ENCODE results near the gene ATP11A. TPM values are rescaled to one million over a fixed set of nuclear protein-coding genes. Genes with fewer than 3 reads are reported as not detected.

Gene ATP11A
- total and polyA plus RNA-seq, 2 experiments from 2014 or later, result 12.3 to 52.6 TPM

DNA sequence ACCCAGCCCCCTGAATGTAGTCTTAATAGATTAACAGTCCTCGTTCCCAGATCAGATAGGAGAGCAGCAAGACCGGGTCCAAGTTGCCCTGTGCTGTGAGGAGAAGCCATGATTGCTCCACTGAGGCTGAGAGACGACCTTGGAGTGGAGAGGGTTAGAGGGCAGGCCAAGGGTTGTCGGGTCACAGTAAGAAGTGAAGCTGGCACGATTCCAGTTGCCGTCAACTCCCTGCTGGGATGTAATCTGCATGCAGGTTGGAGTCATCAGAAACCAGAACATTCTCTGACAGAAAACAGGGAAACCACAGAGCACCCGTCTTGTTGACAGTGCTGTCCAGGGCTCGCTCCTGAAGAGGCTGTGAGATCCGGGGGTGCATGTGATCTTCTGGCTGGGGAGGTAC is 19.0 kb upstream of the ATP11A start (continued):
- TF ChIP-seq, protein P1, sequence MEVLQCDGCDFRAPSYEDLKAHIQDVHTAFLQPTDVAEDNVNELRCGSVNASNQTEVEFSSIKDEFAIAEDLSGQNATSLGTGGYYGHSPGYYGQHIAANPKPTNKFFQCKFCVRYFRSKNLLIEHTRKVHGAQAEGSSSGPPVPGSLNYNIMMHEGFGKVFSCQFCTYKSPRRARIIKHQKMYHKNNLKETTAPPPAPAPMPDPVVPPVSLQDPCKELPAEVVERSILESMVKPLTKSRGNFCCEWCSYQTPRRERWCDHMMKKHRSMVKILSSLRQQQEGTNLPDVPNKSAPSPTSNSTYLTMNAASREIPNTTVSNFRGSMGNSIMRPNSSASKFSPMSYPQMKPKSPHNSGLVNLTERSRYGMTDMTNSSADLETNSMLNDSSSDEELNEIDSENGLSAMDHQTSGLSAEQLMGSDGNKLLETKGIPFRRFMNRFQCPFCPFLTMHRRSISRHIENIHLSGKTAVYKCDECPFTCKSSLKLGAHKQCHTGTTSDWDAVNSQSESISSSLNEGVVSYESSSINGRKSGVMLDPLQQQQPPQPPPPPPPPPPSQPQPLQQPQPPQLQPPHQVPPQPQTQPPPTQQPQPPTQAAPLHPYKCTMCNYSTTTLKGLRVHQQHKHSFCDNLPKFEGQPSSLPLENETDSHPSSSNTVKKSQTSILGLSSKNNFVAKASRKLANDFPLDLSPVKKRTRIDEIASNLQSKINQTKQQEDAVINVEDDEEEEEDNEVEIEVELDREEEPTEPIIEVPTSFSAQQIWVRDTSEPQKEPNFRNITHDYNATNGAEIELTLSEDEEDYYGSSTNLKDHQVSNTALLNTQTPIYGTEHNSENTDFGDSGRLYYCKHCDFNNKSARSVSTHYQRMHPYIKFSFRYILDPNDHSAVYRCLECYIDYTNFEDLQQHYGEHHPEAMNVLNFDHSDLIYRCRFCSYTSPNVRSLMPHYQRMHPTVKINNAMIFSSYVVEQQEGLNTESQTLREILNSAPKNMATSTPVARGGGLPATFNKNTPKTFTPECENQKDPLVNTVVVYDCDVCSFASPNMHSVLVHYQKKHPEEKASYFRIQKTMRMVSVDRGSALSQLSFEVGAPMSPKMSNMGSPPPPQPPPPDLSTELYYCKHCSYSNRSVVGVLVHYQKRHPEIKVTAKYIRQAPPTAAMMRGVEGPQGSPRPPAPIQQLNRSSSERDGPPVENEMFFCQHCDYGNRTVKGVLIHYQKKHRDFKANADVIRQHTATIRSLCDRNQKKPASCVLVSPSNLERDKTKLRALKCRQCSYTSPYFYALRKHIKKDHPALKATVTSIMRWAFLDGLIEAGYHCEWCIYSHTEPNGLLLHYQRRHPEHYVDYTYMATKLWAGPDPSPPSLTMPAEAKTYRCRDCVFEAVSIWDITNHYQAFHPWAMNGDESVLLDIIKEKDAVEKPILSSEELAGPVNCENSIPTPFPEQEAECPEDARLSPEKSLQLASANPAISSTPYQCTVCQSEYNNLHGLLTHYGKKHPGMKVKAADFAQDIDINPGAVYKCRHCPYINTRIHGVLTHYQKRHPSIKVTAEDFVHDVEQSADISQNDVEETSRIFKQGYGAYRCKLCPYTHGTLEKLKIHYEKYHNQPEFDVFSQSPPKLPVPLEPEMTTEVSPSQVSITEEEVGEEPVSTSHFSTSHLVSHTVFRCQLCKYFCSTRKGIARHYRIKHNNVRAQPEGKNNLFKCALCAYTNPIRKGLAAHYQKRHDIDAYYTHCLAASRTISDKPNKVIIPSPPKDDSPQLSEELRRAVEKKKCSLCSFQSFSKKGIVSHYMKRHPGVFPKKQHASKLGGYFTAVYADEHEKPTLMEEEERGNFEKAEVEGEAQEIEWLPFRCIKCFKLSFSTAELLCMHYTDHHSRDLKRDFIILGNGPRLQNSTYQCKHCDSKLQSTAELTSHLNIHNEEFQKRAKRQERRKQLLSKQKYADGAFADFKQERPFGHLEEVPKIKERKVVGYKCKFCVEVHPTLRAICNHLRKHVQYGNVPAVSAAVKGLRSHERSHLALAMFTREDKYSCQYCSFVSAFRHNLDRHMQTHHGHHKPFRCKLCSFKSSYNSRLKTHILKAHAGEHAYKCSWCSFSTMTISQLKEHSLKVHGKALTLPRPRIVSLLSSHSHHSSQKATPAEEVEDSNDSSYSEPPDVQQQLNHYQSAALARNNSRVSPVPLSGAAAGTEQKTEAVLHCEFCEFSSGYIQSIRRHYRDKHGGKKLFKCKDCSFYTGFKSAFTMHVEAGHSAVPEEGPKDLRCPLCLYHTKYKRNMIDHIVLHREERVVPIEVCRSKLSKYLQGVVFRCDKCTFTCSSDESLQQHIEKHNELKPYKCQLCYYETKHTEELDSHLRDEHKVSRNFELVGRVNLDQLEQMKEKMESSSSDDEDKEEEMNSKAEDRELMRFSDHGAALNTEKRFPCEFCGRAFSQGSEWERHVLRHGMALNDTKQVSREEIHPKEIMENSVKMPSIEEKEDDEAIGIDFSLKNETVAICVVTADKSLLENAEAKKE (CRISPR knock-in tag; IDR thresholded peaks at IDR 0.05), result no peak

DNA sequence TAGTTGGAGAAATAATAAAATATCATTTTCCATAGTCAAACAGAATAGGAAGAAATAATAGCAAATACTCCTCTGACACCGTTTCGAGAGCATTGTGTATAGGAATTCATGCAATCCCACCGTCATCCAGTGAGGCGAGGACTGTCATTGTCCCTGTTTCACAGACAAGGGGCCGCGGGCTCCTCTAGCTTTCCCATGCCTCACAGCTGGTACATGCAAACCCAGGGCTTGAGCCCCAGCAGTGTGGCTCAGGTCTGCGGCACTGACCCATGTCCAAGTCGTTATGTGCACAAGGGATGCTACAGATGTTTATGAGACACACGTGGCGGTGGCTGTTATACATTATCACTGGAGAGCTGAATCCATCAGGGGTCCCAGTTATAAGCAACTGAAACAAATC is 18.5 kb upstream of the ATP11A start:
- H3K79me2 ChIP-seq (replicated peaks; ENCODE audit: insufficient read depth), result no peaks in the 10 kb centered on the region
- no peak overlapping the region for H3K4me3 ChIP-seq
- H3K27me3 ChIP-seq (ENCODE audit: insufficient read depth), result no peaks in the 10 kb centered on the region
- no peak for DNase-seq (ENCODE audit: low spot score)
- Mint-ChIP-seq H3K27me3 (ENCODE audit: insufficient read depth, low read depth, poor library complexity) (peaks cover 9% of the 10 kb centered on the region), H3K27ac (no peak overlapping the region), H3K4me1 (peaks cover 25% of the 10 kb centered on the region), H3K36me3 (ENCODE audit: low read depth) (no peaks in the 10 kb centered on the region), H3K9me3 (no peaks in the 10 kb centered on the region), H3K4me3 (no peak overlapping the region)
- H4K20me1 ChIP-seq (replicated peaks; ENCODE audit: insufficient read depth), result no peaks in the 10 kb centered on the region
- no peaks in the 10 kb centered on the region for H3K9me2 ChIP-seq (ENCODE audit: insufficient read depth)
- no peaks in the 10 kb centered on the region for H3F3A ChIP-seq (replicated peaks; ENCODE audit: low read depth)
- no peak for ATAC-seq
- H3K4me1 ChIP-seq (ENCODE audit: insufficient read depth), result peaks cover 11% of the 10 kb centered on the region
- no peak overlapping the region for H3K27ac ChIP-seq (ENCODE audit: low read depth)
- no peaks in the 10 kb centered on the region for H3K36me3 ChIP-seq (ENCODE audit: insufficient read depth)
- H3K4me2 ChIP-seq, result no peak overlapping the region
- H2AFZ ChIP-seq, result no peak overlapping the region
- TF ChIP-seq STAT1 (IDR thresholded peaks at IDR 0.05; ENCODE audit: unreplicated experiment), result no peak
- no peak for TF ChIP-seq CREB1 (CRISPR knock-in tag; IDR thresholded peaks at IDR 0.05; ENCODE audit: low read depth)
- TF ChIP-seq, protein P2, sequence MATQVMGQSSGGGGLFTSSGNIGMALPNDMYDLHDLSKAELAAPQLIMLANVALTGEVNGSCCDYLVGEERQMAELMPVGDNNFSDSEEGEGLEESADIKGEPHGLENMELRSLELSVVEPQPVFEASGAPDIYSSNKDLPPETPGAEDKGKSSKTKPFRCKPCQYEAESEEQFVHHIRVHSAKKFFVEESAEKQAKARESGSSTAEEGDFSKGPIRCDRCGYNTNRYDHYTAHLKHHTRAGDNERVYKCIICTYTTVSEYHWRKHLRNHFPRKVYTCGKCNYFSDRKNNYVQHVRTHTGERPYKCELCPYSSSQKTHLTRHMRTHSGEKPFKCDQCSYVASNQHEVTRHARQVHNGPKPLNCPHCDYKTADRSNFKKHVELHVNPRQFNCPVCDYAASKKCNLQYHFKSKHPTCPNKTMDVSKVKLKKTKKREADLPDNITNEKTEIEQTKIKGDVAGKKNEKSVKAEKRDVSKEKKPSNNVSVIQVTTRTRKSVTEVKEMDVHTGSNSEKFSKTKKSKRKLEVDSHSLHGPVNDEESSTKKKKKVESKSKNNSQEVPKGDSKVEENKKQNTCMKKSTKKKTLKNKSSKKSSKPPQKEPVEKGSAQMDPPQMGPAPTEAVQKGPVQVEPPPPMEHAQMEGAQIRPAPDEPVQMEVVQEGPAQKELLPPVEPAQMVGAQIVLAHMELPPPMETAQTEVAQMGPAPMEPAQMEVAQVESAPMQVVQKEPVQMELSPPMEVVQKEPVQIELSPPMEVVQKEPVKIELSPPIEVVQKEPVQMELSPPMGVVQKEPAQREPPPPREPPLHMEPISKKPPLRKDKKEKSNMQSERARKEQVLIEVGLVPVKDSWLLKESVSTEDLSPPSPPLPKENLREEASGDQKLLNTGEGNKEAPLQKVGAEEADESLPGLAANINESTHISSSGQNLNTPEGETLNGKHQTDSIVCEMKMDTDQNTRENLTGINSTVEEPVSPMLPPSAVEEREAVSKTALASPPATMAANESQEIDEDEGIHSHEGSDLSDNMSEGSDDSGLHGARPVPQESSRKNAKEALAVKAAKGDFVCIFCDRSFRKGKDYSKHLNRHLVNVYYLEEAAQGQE (IDR thresholded peaks at IDR 0.05; ENCODE audit: unreplicated experiment), result no peak
- no peak for TF ChIP-seq ZNF114 (CRISPR knock-in tag; IDR thresholded peaks at IDR 0.05)
- no peak for TF ChIP-seq NANOG (IDR thresholded peaks at IDR 0.05; ENCODE audit: borderline replicate concordance)
- TF ChIP-seq ZNF331 (CRISPR knock-in tag; IDR thresholded peaks at IDR 0.05; ENCODE audit: low read depth), result no peak

Measured in GM23338 (cell line).